ENCODE results near the gene FILIP1L.

DNA sequence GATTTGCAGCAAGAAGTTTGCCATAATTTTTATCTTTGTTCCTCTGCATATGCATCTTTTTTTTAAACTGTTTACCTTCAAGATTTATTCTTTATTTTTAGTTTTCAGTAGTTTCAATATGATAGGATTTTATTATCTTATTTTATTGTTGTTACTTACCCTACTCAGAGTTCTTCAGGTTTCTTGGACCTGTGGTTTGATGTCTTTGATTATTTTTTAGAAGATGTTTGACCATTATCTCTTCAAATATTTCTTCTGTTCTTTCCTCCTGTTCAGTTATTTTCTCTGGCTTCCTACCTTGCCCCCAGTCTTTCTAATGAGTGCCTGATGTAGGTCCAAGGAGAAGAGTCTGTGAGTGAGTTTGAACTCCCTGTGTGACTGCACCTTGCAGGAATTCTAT lies 137.7 kb downstream of the FILIP1L start:
- no peak for TF ChIP-seq EZH2phosphoT487 (IDR thresholded peaks at IDR 0.05; ENCODE audit: low read length)
- TF ChIP-seq, protein P1, sequence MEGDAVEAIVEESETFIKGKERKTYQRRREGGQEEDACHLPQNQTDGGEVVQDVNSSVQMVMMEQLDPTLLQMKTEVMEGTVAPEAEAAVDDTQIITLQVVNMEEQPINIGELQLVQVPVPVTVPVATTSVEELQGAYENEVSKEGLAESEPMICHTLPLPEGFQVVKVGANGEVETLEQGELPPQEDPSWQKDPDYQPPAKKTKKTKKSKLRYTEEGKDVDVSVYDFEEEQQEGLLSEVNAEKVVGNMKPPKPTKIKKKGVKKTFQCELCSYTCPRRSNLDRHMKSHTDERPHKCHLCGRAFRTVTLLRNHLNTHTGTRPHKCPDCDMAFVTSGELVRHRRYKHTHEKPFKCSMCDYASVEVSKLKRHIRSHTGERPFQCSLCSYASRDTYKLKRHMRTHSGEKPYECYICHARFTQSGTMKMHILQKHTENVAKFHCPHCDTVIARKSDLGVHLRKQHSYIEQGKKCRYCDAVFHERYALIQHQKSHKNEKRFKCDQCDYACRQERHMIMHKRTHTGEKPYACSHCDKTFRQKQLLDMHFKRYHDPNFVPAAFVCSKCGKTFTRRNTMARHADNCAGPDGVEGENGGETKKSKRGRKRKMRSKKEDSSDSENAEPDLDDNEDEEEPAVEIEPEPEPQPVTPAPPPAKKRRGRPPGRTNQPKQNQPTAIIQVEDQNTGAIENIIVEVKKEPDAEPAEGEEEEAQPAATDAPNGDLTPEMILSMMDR (IDR thresholded peaks at IDR 0.05; ENCODE audit: low read length) = no peak

Measured in MM.1S (cell line).